Right forelimb (tissue), 1 donor: ENCODE data around the gene KRTAP4-8.
"Not testable (repeated sequence)": the region's sequence is repeated elsewhere in the genome, so short reads cannot be mapped to it uniquely, and the experiment has no call there.

Source experiments
- DNase-seq: peaks from one replicate; pipeline ENCODE4 v3.0.0-alpha.2; 2018

KRTAP4-8 gene

GRCh38 chr17:41063449-41063848 is 34.5 kb downstream of the KRTAP4-8 start:
- DNase-seq: no peak

GRCh38 chr17:41061964-41062363 is 36.0 kb downstream of the KRTAP4-8 start:
- DNase-seq: no peak

GRCh38 chr17:41060052-41060604 is 37.8 kb downstream of the KRTAP4-8 start, which contains the start of gene KRTAP2-3:
TSS of gene KRTAP2-3 (minus strand) at chr17:41060114. CDS start at chr17:41060050, 64 bp downstream.
- DNase-seq: no peak

GRCh38 chr17:41059276-41060051 is 38.5 kb downstream of the KRTAP4-8 start:
- DNase-seq: not testable (repeated sequence)

GRCh38 chr17:41058741-41059140 is 39.2 kb downstream of the KRTAP4-8 start:
- DNase-seq: no peak

- DNase-seq: no peak
Measured at GRCh38 chr17:41057547-41057946, 40.4 kb downstream of the KRTAP4-8 start.

- not testable (repeated sequence) for DNase-seq
Measured at GRCh38 chr17:41055130-41055529, 42.8 kb downstream of the KRTAP4-8 start, which contains the start of gene KRTAP2-2. TSS of gene KRTAP2-2 (minus strand) at chr17:41055230. CDS start at chr17:41055211, 19 bp downstream.

- DNase-seq: not testable (repeated sequence)
Measured at GRCh38 chr17:41054556-41054955, 43.4 kb downstream of the KRTAP4-8 start.

- no peak for DNase-seq
Measured at GRCh38 chr17:41054025-41054424, 43.9 kb downstream of the KRTAP4-8 start.

GRCh38 chr17:41052566-41052965 is 45.4 kb downstream of the KRTAP4-8 start:
- no peak for DNase-seq

GRCh38 chr17:41049110-41049509 is 48.8 kb downstream of the KRTAP4-8 start:
- DNase-seq: no peak

GRCh38 chr17:41048441-41048840 is 49.5 kb downstream of the KRTAP4-8 start:
- DNase-seq: no peak
